ENCODE data around the gene NKD2.
"Not testable (repeated sequence)": the region's sequence is repeated elsewhere in the genome, so short reads cannot be mapped to it uniquely, and the experiment has no call there.

The NKD2 gene

GRCh38 chr5:1068895-1069719, 60.5 kb downstream of the NKD2 start:
- no peak for DNase-seq

- DNase-seq = no peak
These were observed 61.1 kb downstream of the NKD2 start for GRCh38 chr5:1069720-1070088.

- no peak for DNase-seq
These were observed 64.9 kb downstream of the NKD2 start for GRCh38 chr5:1073239-1074102.

GRCh38 chr5:1074226-1074625, 65.6 kb downstream of the NKD2 start:
- no peak for DNase-seq

GRCh38 chr5:1074816-1075554, 66.4 kb downstream of the NKD2 start:
- no peak for DNase-seq

GRCh38 chr5:1075555-1075881, 66.9 kb downstream of the NKD2 start:
- DNase-seq = no peak

GRCh38 chr5:1075931-1076330, 67.3 kb downstream of the NKD2 start:
- DNase-seq = no peak

GRCh38 chr5:1076406-1076805, 67.8 kb downstream of the NKD2 start:
- no peak for DNase-seq

GRCh38 chr5:1077026-1077425, 68.4 kb downstream of the NKD2 start:
- DNase-seq = no peak

- DNase-seq = no peak
These were observed 69.0 kb downstream of the NKD2 start for GRCh38 chr5:1077491-1078020.

- DNase-seq = no peak
These were observed 69.6 kb downstream of the NKD2 start for GRCh38 chr5:1078206-1078605.

GRCh38 chr5:1078851-1079250, 70.2 kb downstream of the NKD2 start:
- DNase-seq = no peak

GRCh38 chr5:1079486-1079885, 70.9 kb downstream of the NKD2 start:
- DNase-seq = no peak

GRCh38 chr5:1079961-1080360, 71.4 kb downstream of the NKD2 start:
- no peak for DNase-seq

GRCh38 chr5:1080432-1080831, 71.8 kb downstream of the NKD2 start:
- DNase-seq = no peak

GRCh38 chr5:1081519-1081918, 72.9 kb downstream of the NKD2 start:
- DNase-seq = no peak

- DNase-seq = not testable (repeated sequence)
These were observed 74.4 kb downstream of the NKD2 start for GRCh38 chr5:1083026-1083425.

- no peak for DNase-seq
These were observed 75.4 kb downstream of the NKD2 start for GRCh38 chr5:1083823-1084605.

- no peak for DNase-seq
These were observed 76.8 kb downstream of the NKD2 start for GRCh38 chr5:1085391-1085790.

- DNase-seq = no peak
These were observed 77.5 kb downstream of the NKD2 start for GRCh38 chr5:1086137-1086536.

GRCh38 chr5:1086871-1087270, 78.3 kb downstream of the NKD2 start:
- no peak for DNase-seq
